SK-N-MC (cell line): Measurements from ENCODE around the gene KIF23.
"Not testable (repeated sequence)": the region's sequence is repeated elsewhere in the genome, so short reads cannot be mapped to it uniquely, and the experiment has no call there.

Experiments used
- DNase-seq: peaks from one replicate; pipeline ENCODE4 v3.0.0-alpha.2; 2011; ENCODE audit warnings: low read depth, low spot score
- H3K27ac ChIP-seq: fragments of 200-600 bp; sonication (generic); 2 replicates; pipeline ENCODE4 v1.5.1; 2016; ENCODE audit warnings: mixed run types
- H3K36me3 ChIP-seq: fragments of 200-600 bp; sonication (generic); 2 replicates; pipeline ENCODE4 v1.6.1; 2017; ENCODE audit warnings: antibody characterized with exemption, low read length, mixed read lengths; ENCODE audit not compliant: insufficient read depth
- H3K4me3 ChIP-seq: fragments of 200-600 bp; sonication (generic); 2 replicates; pipeline ENCODE4 v1.5.1; 2016
- H3K9ac ChIP-seq: fragments of 200-600 bp; sonication (generic); 2 replicates; pipeline ENCODE4 v1.8.0; 2017; ENCODE audit warnings: mixed run types, mixed read lengths; ENCODE audit not compliant: insufficient read length
- H3K9me3 ChIP-seq: fragments of 200-600 bp; sonication (generic); 2 replicates; pipeline ENCODE4 v1.6.1; 2017; ENCODE audit warnings: low read depth, mild to moderate bottlenecking, antibody characterized with exemption, low read length, moderate library complexity, mixed read lengths
- EZH2 ChIP-seq: fragments of 200-600 bp; sonication (generic); IDR thresholded peaks from one replicate; pipeline ENCODE4 v1.6.1; 2017; ENCODE audit warnings: antibody characterized with exemption
- FOXP2 ChIP-seq: optimal IDR thresholded peaks from 2 replicates; pipeline ENCODE3; 2011; ENCODE audit warnings: mild to moderate bottlenecking, moderate library complexity; ENCODE audit not compliant: insufficient read depth; ENCODE audit errors: extremely low read length, control extremely low read depth
- POLR2AphosphoS5 ChIP-seq: IDR thresholded peaks from 2 replicates; pipeline ENCODE4 v1.6.1; 2012; ENCODE audit warnings: mild to moderate bottlenecking, low read depth, low read length, borderline replicate concordance

The KIF23 gene

DNA sequence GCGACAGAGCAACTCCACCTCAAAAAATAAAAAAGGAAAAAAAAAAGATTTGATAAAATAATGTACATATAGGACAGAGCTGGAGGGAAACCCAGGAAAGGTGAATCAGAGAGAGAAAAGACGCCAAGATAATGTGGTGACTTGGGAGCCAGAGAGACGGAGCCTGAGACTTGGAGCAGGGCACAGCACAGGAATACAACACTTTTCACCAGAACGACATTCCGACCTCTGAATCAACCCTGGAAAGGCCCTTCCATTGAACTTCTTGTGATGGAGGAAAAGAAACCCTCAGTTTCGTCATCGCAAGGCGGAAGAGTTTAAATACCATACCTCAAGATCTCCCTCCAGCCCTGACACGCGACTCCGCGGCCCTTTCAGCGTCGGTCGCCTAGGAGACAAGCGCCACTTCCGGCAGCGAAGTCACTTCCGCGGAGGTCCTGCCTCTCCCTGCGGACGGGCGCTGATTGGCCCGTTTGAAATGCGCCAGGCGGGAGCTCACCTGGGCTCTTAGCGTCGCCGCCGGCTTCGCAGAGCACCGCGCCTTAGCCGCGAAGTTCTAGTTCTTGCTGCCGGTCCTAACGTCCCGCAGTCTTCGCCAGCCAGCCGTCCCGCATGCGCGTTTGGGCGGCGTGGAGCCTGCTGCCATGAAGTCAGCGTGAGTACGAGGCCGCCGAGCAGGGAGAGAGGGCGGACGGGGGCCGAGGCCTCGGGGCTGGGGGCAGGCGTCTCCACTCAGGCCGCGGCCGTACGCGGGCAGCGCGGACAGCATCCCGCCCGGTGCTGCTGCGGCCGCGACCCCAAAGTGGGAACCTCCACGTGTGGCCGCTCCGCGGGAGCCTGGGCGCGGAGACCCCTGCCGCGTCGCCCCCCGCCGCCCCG is at the start of gene KIF23:
TSS of gene KIF23 (plus strand) at position 528 of the 879 bp plus-strand sequence. CDS start at position 645, 117 bp downstream.
- Histone ChIP-seq H3K36me3 (peaks cover 28% of the 10 kb centered on the region), H3K27ac (peak within 1 kb of the TSS; percentile 56; the same call in 1 of the 2 replicates), H3K9ac (peak within 1 kb of the TSS; percentile 86), H3K4me3 (peak within 1 kb of the TSS; percentile 89), H3K9me3 (no peaks in the 10 kb centered on the region)
- TF ChIP-seq POLR2AphosphoS5 (peak; percentile 76; the same call in 1 of the 2 replicates), EZH2 (no peak), FOXP2 (no peak)
- DNase-seq, result no peak

- Histone ChIP-seq H3K9ac (no peak overlapping the region), H3K4me3 (no peak overlapping the region), H3K27ac (no peak overlapping the region), H3K9me3 (peaks cover 3% of the 10 kb centered on the region; the same call in 1 of the 2 replicates), H3K36me3 (peaks cover 8% of the 10 kb centered on the region; the same call in 1 of the 2 replicates)
- TF ChIP-seq FOXP2 (no peak), EZH2 (no peak), POLR2AphosphoS5 (no peak)
- DNase-seq, result no peak
Observed at GRCh38 chr15:69367236-69367635, 46.9 kb upstream of the KIF23 start.

GRCh38 chr15:69369631-69370030 is 44.5 kb upstream of the KIF23 start:
- TF ChIP-seq FOXP2 (no peak), EZH2 (no peak), POLR2AphosphoS5 (no peak)
- no peak overlapping the region for H3K27ac ChIP-seq
- H3K4me3 ChIP-seq, result no peak overlapping the region
- peaks cover 3% of the 10 kb centered on the region; the same call in 1 of the 2 replicates for H3K9me3 ChIP-seq
- no peak for DNase-seq
- H3K36me3 ChIP-seq, result peaks cover 8% of the 10 kb centered on the region; the same call in 1 of the 2 replicates
- no peak overlapping the region for H3K9ac ChIP-seq

GRCh38 chr15:69373406-69373805 is 40.7 kb upstream of the KIF23 start:
- Histone ChIP-seq H3K27ac (no peak overlapping the region), H3K36me3 (no peaks in the 10 kb centered on the region; the same call in 1 of the 2 replicates), H3K9ac (no peak overlapping the region), H3K9me3 (no peaks in the 10 kb centered on the region), H3K4me3 (no peak overlapping the region)
- TF ChIP-seq EZH2, result no peak
- TF ChIP-seq POLR2AphosphoS5, result no peak
- TF ChIP-seq FOXP2, result no peak
- DNase-seq, result no peak

DNA sequence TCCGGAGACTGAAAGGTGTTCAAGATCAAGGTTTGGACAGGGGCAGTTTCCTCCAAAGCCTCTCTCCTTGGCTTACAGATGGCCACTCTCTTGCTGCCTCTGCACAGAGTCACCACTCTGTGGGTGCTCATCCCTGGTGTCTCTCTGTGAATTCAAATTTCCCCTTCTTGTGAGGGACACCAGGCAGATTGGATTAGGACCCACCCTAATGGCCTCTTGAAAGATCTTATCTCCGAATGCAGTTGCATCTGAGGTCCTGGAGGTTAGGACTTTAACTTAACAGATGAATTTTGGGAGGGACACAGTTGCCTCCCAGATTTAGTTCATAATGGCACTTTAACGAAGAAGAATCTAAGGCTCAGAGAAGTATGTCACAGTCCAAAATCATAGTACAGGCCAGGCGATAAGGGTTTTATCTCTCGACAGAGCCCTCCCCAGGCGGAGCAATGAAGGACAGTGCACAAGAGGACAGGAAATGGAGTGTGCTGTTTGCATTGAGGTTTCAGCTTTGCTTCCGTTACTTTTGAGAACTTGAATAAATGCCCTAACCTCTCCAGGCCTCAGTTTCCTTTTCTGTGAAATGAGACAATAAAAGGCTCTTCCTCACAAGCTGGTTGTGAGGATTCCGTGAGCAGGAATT is 38.9 kb upstream of the KIF23 start:
- no peak overlapping the region for H3K9ac ChIP-seq
- no peak for TF ChIP-seq FOXP2
- TF ChIP-seq EZH2, result no peak
- no peak for TF ChIP-seq POLR2AphosphoS5
- H3K36me3 ChIP-seq, result no peaks in the 10 kb centered on the region; the same call in 1 of the 2 replicates

DNA sequence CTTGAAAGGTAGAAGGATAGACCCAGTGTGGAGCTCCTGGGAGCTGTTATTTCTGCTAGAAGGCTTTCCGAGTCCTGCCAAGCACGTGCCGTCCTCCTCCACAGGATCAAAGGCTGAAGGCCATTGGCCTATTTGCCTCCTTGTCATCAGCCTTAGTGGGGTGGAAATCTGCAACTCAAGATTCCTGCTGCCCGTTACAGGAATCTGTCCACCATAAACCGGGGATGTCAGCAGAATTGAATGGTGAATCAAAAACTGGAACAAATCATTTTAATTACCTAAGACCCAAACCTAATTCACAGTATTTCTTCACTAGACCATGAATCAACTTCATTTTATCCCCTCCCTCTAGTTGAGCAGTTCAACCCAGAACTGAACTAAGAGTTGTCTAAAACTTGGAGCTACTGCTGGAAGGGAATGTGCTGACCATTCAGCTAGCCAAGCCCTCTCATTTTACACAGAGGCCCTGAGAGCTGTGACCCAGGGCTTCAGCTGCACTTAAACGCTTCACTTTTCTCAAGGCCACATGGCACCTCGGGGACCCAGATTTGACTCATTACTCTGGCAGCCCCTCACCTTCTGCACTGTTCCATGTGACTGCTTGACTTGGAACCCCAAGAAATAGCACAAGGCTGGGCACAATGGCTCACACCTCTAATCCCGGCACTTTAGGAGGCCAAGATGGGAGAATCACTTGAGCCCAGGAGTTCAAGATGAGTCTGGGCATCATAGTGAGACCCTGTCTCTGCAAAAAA is 36.8 kb upstream of the KIF23 start:
- no peak overlapping the region for H3K4me3 ChIP-seq
- H3K9ac ChIP-seq, result no peak overlapping the region
- H3K27ac ChIP-seq, result no peak overlapping the region
- TF ChIP-seq FOXP2, result no peak
- TF ChIP-seq EZH2, result no peak
- TF ChIP-seq POLR2AphosphoS5, result no peak
- no peaks in the 10 kb centered on the region for H3K9me3 ChIP-seq
- H3K36me3 ChIP-seq, result no peaks in the 10 kb centered on the region; the same call in 1 of the 2 replicates
- no peak for DNase-seq

More for the DNA sequence above, 38.9 kb upstream of the KIF23 start:
- Histone ChIP-seq H3K9me3 (no peaks in the 10 kb centered on the region), H3K4me3 (no peak overlapping the region), H3K27ac (no peak overlapping the region)
- DNase-seq, result no peak

GRCh38 chr15:69380100-69380725 is 33.9 kb upstream of the KIF23 start:
- no peak for DNase-seq
- Histone ChIP-seq H3K9ac (no peak overlapping the region), H3K36me3 (no peaks in the 10 kb centered on the region), H3K27ac (no peak overlapping the region), H3K9me3 (no peaks in the 10 kb centered on the region), H3K4me3 (no peak overlapping the region)
- TF ChIP-seq EZH2, result no peak

GRCh38 chr15:69380726-69381105 is 33.4 kb upstream of the KIF23 start:
- Histone ChIP-seq H3K9me3 (no peaks in the 10 kb centered on the region), H3K36me3 (no peaks in the 10 kb centered on the region), H3K27ac (no peak overlapping the region), H3K9ac (no peak overlapping the region), H3K4me3 (no peak overlapping the region)
- TF ChIP-seq FOXP2, result no peak
- no peak for TF ChIP-seq EZH2
- no peak for TF ChIP-seq POLR2AphosphoS5
- no peak for DNase-seq

- H3K4me3 ChIP-seq, DNase-seq, H3K9ac ChIP-seq, H3K27ac ChIP-seq, H3K36me3 ChIP-seq, H3K9me3 ChIP-seq: not testable (repeated sequence)
Observed at GRCh38 chr15:69382176-69382575, 32.0 kb upstream of the KIF23 start.

DNA sequence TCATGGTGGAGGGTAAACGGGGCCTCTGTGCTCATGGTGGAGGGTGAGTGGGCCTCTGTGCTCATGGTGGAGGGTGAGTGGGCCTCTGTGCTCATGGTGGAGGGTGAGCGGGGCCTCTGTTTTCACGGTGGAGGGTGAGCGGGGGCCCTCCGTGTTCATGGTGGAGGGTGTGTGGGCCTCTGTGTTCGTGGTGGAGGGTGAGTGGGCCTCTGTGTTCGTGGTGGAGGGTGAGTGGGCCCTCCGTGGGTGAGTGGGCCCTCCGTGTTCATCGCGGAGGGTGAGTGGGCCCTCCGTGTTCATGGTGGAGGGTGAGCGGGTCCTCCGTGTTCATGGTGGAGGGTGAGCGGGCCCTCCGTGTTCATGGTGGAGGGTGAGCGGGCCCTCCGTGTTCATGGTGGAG is 30.1 kb upstream of the KIF23 start:
- not testable (repeated sequence) for H3K9me3 ChIP-seq, H3K4me3 ChIP-seq, H3K9ac ChIP-seq, H3K27ac ChIP-seq, DNase-seq, H3K36me3 ChIP-seq
